ENCODE data around the gene TPH2. TPM values are rescaled to one million over a fixed set of nuclear protein-coding genes. Genes with fewer than 3 reads are reported as not detected.

The TPH2 gene
- total RNA-seq, 4 donors from 2014 or later: not detected

DNA sequence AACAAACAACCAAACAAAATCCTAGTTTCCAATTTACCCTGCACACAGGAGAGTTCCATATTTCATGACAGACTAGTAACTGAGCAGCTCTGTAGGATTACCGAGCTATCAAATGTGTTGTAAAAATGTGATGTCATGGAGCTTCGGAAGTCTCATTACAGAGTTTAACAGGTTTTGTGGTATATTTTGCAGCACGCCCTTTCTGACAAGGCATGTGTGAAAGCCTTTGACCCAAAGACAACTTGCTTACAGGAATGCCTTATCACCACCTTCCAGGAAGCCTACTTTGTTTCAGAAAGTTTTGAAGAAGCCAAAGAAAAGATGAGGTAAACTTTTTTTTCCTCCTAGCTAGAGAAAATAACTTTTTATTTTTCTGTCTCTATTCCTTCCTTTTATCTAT, 92.4 kb downstream of the TPH2 start:
- Histone ChIP-seq H3K27me3 (no peaks in the 10 kb centered on the region), H3K9me3 (no peaks in the 10 kb centered on the region), H3K27ac (no peak overlapping the region), H3K4me3 (no peak overlapping the region), H3K36me3 (no peaks in the 10 kb centered on the region), H3K4me1 (no peaks in the 10 kb centered on the region)
- WGBS, 2 donors (ENCODE audit: low coverage in 1 of 2): 73 to 79% methylated on average over 2 to 3 of the region's 3 CpGs
- no peak for ATAC-seq
- TF ChIP-seq, protein P1, sequence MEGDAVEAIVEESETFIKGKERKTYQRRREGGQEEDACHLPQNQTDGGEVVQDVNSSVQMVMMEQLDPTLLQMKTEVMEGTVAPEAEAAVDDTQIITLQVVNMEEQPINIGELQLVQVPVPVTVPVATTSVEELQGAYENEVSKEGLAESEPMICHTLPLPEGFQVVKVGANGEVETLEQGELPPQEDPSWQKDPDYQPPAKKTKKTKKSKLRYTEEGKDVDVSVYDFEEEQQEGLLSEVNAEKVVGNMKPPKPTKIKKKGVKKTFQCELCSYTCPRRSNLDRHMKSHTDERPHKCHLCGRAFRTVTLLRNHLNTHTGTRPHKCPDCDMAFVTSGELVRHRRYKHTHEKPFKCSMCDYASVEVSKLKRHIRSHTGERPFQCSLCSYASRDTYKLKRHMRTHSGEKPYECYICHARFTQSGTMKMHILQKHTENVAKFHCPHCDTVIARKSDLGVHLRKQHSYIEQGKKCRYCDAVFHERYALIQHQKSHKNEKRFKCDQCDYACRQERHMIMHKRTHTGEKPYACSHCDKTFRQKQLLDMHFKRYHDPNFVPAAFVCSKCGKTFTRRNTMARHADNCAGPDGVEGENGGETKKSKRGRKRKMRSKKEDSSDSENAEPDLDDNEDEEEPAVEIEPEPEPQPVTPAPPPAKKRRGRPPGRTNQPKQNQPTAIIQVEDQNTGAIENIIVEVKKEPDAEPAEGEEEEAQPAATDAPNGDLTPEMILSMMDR (IDR thresholded peaks at IDR 0.05): no peak
- no peak for TF ChIP-seq POLR2AphosphoS5 (IDR thresholded peaks at IDR 0.05)
- no peak for TF ChIP-seq EP300 (IDR thresholded peaks at IDR 0.05)
- TF ChIP-seq POLR2A (IDR thresholded peaks at IDR 0.05): no peak

DNA sequence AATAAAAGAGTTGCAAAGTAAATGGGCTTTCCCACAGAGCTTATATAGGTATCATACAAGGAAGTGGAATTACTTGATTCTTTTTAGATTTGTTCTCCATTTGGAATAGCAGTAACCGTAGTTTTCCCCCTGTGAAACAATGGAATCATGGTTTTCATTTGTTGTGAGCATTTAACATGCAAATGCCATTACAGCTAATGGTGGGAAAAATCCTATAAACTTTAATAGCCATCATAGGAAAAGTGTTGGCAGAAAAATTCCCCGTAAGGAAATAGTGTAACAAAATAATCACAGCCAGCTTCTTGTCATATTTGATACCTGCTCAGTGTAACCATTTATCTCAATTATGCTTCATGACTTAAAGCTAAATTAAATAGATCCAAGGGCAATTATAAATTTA, 95.3 kb downstream of the TPH2 start:
- Histone ChIP-seq H3K9me3 (no peaks in the 10 kb centered on the region), H3K27ac (no peak overlapping the region), H3K4me3 (no peak overlapping the region), H3K27me3 (no peaks in the 10 kb centered on the region), H3K36me3 (no peaks in the 10 kb centered on the region), H3K4me1 (no peaks in the 10 kb centered on the region)
- TF ChIP-seq, protein P1 (IDR thresholded peaks at IDR 0.05): no peak
- no peak for TF ChIP-seq POLR2AphosphoS5 (IDR thresholded peaks at IDR 0.05)
- TF ChIP-seq POLR2A (IDR thresholded peaks at IDR 0.05): no peak
- no peak for TF ChIP-seq EP300 (IDR thresholded peaks at IDR 0.05)
- ATAC-seq: no peak
- WGBS, 2 donors (ENCODE audit: low coverage in 1 of 2): 63 to 71% methylated on average over 2 of the region's 2 CpGs

DNA sequence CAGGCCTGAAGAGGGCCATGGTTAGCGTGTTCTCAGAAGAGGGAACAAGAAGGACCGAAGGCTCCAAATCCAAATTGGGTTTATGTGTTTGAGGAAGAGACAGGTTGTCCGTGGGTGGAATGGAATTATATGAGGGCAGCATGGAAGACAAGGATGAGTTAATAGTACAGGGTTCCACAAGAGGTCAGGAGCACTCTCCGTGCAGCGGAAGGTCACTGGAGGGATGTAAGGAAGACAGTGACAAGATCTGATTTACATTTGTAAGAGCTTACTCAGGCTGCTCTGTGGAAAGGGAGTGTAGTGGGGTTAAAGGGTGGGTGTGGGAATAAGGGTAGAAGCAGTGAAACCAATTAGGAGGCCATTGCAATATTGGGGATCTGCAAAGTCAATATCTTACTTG, 97.0 kb downstream of the TPH2 start:
- no peak overlapping the region for H3K27ac ChIP-seq
- H3K4me3 ChIP-seq: no peak overlapping the region
- TF ChIP-seq, protein P1 (IDR thresholded peaks at IDR 0.05): no peak
- TF ChIP-seq POLR2A (IDR thresholded peaks at IDR 0.05) (no peak), EP300 (IDR thresholded peaks at IDR 0.05) (no peak), POLR2AphosphoS5 (IDR thresholded peaks at IDR 0.05) (no peak)
- ATAC-seq: no peak
- no peaks in the 10 kb centered on the region for H3K27me3 ChIP-seq
- no peaks in the 10 kb centered on the region for H3K36me3 ChIP-seq
- H3K9me3 ChIP-seq: peaks cover 0 to 13% (median 0%) of the 10 kb centered on the region in 3 donors
- WGBS, 2 donors (ENCODE audit: low coverage in 1 of 2): 75 to 79% methylated on average over 4 to 5 of the region's 5 CpGs
- H3K4me1 ChIP-seq: no peaks in the 10 kb centered on the region

DNA sequence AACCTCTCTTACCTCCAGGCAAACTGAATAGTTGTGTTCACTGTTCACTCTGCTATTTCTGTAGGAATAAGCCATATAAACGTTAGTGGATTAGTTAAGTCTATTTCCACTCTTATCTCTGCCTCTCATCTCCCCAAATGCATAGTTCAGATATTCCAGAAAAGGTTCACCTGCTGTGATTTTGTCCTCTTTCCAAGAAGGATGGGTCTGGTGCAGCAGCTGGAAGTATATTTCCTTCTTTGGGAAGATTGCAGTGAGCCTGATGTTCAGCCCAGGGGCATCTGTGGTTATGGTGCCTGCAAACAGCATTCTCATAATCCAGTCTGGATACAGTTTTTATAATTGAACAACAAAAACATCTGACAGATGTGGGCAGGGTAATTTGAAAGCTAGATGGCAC, 97.7 kb downstream of the TPH2 start:
- Histone ChIP-seq H3K4me3 (no peak overlapping the region), H3K36me3 (no peaks in the 10 kb centered on the region), H3K4me1 (no peaks in the 10 kb centered on the region), H3K27me3 (no peaks in the 10 kb centered on the region), H3K9me3 (peaks cover 0 to 13% (median 0%) of the 10 kb centered on the region in 3 donors), H3K27ac (no peak overlapping the region)
- whole genome bisulfite sequencing, 2 donors (ENCODE audit: low coverage in 1 of 2): 22 to 62% methylated on average over 1 of the region's 1 CpG
- ATAC-seq: no peak
- no peak for TF ChIP-seq EP300 (IDR thresholded peaks at IDR 0.05)
- TF ChIP-seq POLR2AphosphoS5 (IDR thresholded peaks at IDR 0.05): no peak
- TF ChIP-seq, protein P1 (IDR thresholded peaks at IDR 0.05): no peak
- no peak for TF ChIP-seq POLR2A (IDR thresholded peaks at IDR 0.05)

DNA sequence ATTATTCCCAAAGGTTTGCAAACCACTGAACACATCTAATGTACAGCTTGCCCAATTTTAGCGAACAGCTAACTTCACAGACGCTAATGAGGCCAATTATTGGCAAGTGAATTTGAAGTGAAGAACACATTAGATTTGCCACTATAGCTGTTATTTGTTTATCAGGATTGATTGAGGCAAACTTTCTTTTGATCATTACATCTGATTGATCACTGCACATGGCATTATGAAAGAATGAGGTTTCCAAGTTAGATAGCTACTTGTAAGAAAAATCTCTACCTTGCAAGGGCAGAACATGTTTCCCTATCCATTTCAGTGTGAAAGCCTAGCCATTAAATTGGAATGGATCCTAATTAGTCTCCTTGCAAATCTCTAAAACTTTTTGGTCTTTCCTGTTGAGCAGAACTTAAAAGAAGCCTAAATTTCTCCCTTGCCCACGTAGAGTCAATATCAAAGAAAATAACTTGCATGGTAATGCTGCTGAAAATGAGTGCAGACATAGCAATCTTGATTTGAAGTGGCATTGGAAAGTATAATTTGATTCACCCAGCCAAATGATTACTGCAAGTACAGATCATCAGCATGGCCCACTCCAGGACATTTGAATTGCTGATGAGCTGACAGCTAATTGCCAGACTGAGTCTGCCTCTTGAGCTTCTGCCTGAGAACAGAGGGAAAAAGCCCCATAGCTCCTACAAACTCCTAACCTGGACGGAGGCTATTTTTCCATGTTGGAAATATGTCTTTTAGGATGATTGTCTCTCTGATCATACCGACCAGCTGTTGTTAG, 98.6 kb downstream of the TPH2 start:
- ATAC-seq: no peak
- H3K4me1 ChIP-seq: no peaks in the 10 kb centered on the region
- WGBS, 2 donors (ENCODE audit: low coverage in 1 of 2): 77 to 86% methylated on average over 5 of the region's 5 CpGs
- H3K27me3 ChIP-seq: no peaks in the 10 kb centered on the region
- H3K9me3 ChIP-seq: peaks cover 0 to 13% (median 0%) of the 10 kb centered on the region in 3 donors
- TF ChIP-seq EP300 (IDR thresholded peaks at IDR 0.05): no peak
- TF ChIP-seq POLR2AphosphoS5 (IDR thresholded peaks at IDR 0.05): no peak
- TF ChIP-seq POLR2A (IDR thresholded peaks at IDR 0.05): no peak
- TF ChIP-seq, protein P1 (IDR thresholded peaks at IDR 0.05): no peak
- no peaks in the 10 kb centered on the region for H3K36me3 ChIP-seq
- no peak overlapping the region for H3K4me3 ChIP-seq
- H3K27ac ChIP-seq: no peak overlapping the region
